K562 (cell line): ENCODE data around the gene ANKRD44. TPM values are rescaled to one million over a fixed set of nuclear protein-coding genes. Genes with fewer than 3 reads are reported as not detected.

ENCODE experiments used
- DMBX1 ChIP-seq: fragments of 250-450 bp; sonication (Bioruptor Pico); IDR thresholded peaks from 2 replicates; pipeline ENCODE4 v1.8.0; 2022; ENCODE audit warnings: inconsistent platforms, mild to moderate bottlenecking, moderate library complexity, borderline replicate concordance
- EGR1 ChIP-seq: fragments of 450-650 bp; conservative IDR thresholded peaks from 2 replicates; pipeline ENCODE4 v1.6.1; 2017; ENCODE audit warnings: mild to moderate bottlenecking
- EP400 ChIP-seq: fragments of 450-650 bp; IDR thresholded peaks from 2 replicates; pipeline ENCODE4 v1.6.1; 2017; ENCODE audit warnings: antibody characterized with exemption, mild to moderate bottlenecking, moderate library complexity
- HEY1 ChIP-seq: fragments of 250-450 bp; sonication (Bioruptor Pico); IDR thresholded peaks from 2 replicates; pipeline ENCODE4 v1.5.0; 2020; ENCODE audit warnings: mild to moderate bottlenecking, moderate library complexity, borderline replicate concordance
- HMG20A ChIP-seq: fragments of 450-650 bp; formaldehyde crosslinking; conservative IDR thresholded peaks from 2 replicates; pipeline ENCODE4 v1.4.0; 2020; ENCODE audit warnings: mild to moderate bottlenecking, mixed read lengths
- ILK ChIP-seq: fragments of 450-650 bp; IDR thresholded peaks from 2 replicates; pipeline ENCODE4 v1.6.1; 2016; ENCODE audit warnings: missing genetic modification characterization, low read depth, mild to moderate bottlenecking, missing compliant biosample characterization, moderate library complexity, borderline replicate concordance
- PRPF4 ChIP-seq: fragments of 200-400 bp; formaldehyde crosslinking; IDR thresholded peaks from one replicate; pipeline ENCODE4 v1.6.1; 2017; ENCODE audit warnings: low read length, low read depth, mild to moderate bottlenecking; ENCODE audit not compliant: insufficient read depth, poor library complexity, severe bottlenecking
- U2AF2 ChIP-seq: fragments of 200-400 bp; formaldehyde crosslinking; optimal IDR thresholded peaks from 2 replicates; pipeline ENCODE3; 2017; ENCODE audit warnings: low read depth, mild to moderate bottlenecking, low read length
- ZBTB40 ChIP-seq, 2 experiments: fragments of 450-650 bp in 1 of 2; sonication (generic) in 1 of 2; formaldehyde crosslinking in 1 of 2; IDR thresholded peaks; 2 replicates each; pipeline versions ENCODE4 v1.7.1 to v1.9.0; 2016 to 2022; ENCODE audit warnings: inconsistent platforms in 1 of 2, mild to moderate bottlenecking in 1 of 2, missing genetic modification reagents in 1 of 2
- ZNF197 ChIP-seq: fragments of 200-800 bp; sonication (Bioruptor generic); IDR thresholded peaks from 2 replicates; pipeline ENCODE4 v1.6.1; 2016; ENCODE audit warnings: low read depth, missing genetic modification characterization, missing compliant biosample characterization
- ZNF274 ChIP-seq: IDR thresholded peaks from 2 replicates; pipeline ENCODE4 v1.6.1; 2011; ENCODE audit warnings: low read depth, mild to moderate bottlenecking, low read length, moderate library complexity, borderline replicate concordance
- ZNF79 ChIP-seq: fragments of 250-450 bp; sonication (Bioruptor Pico); IDR thresholded peaks from 2 replicates; pipeline ENCODE4 v1.4.0; 2020; ENCODE audit warnings: low read depth, mild to moderate bottlenecking, moderate library complexity
- polyA plus RNA-seq, 8 experiments: library from polyadenylated mRNA; depleted of rRNA in 4 of 8; stranded (reverse) in 5 of 8; unstranded in 3 of 8; fragments of >200 nt; fragmentation: Nextera tagmentation in 2 of 8; fragmentation: Illumina TruSeq in 1 of 8; extraction: Ambion mirVana in 2 of 8; extraction: Trizol in 1 of 8; gene quantifications; 2 replicates each; pipeline versions ENCODE4 v1.2.1 to v1.2.3, GENCODE V29; 2011 to 2014; ENCODE audit warnings: inconsistent platforms in 1 of 8, missing spikeins in 1 of 8
- total RNA-seq, 7 experiments: library from RNA; depleted of rRNA in 6 of 7; stranded (reverse); fragments of >200 nt in 6 of 7; fragmentation: Illumina TruSeq in 2 of 7; extraction: Trizol in 2 of 7; gene quantifications; 2 replicates each; pipeline versions ENCODE4 v1.2.1 to v1.2.3, GENCODE V29; 2011 to 2021; ENCODE audit warnings: low replicate concordance in 1 of 7

Gene ANKRD44
- total and polyA plus RNA-seq, 9 of the 15 experiments (the other 6 are each of a cell fraction or from before 2014, with no cell fraction given): 0.03 to 0.64 (median 0.07) TPM; not detected in 3

GRCh38 chr2:197332641-197333040, 22.1 kb upstream of the ANKRD44 start (continued):
- TF ChIP-seq ZBTB40 (IDR thresholded peaks at IDR 0.05): no peak
- no peak for TF ChIP-seq ZBTB40 (CRISPR knock-in tag; IDR thresholded peaks at IDR 0.05)
- no peak for TF ChIP-seq DMBX1 (CRISPR knock-in tag)
- TF ChIP-seq HEY1 (CRISPR knock-in tag): no peak
- no peak for TF ChIP-seq EGR1
- no peak for TF ChIP-seq ZNF79 (CRISPR knock-in tag)
- TF ChIP-seq ZNF274: no peak
- TF ChIP-seq HMG20A: no peak
- TF ChIP-seq U2AF2: no peak
- no peak for TF ChIP-seq ILK (tag)
- no peak for TF ChIP-seq EP400
- TF ChIP-seq PRPF4: no peak
- no peak for TF ChIP-seq ZNF197 (CRISPR knock-in tag)
